Measurements from ENCODE around the gene NKTR.

NKTR gene

DNA sequence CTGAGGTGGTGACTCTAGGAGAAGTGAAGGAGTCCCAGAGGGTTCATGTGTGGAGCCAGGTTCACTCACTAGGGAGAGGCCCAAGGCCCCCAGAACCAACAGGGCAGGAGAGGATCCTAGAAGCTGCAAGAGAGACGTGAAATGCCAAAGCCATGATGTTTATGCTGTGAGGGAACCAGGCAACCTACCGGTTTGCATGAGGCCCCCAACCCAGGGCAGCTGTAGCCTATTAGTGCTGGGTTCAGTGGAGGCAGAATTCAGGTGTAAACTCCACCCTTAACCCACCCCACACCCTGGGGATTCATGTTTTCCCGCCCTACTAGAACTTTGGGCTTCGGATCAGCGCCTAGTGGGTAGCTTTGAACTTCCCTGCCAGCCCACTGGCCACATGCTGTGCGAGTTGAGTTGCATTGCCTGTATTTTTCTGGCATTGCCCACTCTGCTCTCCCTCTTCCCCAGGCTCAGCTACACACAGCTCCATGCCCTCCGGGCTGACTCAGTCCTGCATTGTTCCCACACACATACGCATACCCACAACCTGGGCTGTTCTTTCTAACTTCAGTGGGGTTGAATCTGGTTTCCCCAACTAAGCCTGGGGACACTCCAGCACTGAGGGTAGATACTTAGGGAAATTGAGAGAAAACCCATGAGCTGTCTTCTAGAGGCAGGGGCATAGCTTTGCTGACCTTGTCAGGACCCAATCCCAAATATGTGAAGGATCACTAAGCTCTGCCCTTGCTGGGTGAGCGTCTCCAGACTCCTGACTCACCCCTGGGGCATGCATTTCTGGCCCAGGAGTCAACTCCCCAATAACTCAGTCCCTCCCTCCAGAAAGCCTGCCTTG lies 51.0 kb downstream of the NKTR start:
- no peak for DNase-seq (ENCODE audit: low read depth)

DNA sequence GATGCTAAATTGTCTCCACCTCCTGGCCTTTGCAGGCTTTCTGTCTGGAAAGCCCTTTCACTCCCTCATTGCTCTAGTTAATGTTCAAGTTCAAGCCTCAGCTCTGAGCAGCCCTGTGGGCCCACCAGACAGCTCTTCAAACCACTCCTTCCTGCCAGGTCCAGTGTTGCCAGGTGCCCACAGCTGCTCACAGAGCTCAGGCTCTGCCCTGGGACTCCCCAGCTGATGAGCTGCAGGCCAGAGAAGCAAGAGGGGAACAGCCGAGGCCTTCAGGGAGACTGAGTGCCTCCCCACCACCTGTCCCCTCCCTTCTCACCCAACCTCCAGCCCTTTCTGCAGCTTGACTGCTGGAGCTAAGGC lies 51.7 kb downstream of the NKTR start:
- DNase-seq (ENCODE audit: low read depth), result no peak

DNA sequence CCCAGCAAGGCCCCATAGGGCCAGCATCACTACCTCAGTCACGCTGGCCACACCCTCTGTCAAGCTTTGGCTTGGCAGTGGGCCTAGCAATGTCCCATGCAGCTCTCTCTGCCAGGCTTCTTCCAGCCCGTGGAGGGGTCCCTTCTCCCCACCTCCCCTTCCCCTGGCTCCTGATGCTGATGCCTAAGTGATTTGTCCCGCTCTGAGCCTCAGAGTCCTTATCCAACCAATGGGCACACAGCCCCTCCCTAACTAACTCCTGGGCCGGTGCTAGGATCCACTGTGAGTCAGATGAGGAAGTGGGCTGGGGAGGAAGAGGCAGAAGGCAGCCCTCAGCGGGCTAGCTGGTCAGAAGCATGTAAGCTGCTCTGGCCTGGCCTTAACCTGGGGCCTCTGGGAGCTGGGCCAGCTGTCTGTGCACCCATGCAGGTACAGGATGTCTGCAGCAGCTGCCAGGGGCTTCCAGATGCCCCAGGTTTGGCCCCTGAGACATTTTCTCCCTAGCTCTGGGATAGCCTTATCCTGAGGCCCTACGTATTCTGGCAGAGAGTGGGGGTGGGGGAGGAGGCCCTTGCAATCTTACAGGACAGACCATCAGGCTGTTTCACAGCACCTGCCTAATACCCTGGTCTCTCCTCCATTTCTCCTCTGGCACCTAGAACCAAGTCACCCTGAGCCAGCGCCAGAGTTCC lies 52.3 kb downstream of the NKTR start:
- DNase-seq (ENCODE audit: low read depth), result no peak

DNA sequence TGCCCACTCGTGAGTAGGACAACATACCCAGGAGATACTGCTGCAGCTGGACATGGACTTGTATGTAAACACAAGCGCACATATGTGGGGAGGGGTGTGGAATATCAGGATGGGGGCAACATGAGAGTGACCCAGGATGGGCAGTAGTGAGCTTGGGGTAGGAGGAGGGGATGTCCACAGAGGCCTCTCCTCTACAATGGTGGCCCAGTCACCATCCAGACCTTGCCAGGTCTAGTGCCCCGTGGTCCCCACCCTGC lies 52.7 kb downstream of the NKTR start:
- no peak for DNase-seq (ENCODE audit: low read depth)

DNA sequence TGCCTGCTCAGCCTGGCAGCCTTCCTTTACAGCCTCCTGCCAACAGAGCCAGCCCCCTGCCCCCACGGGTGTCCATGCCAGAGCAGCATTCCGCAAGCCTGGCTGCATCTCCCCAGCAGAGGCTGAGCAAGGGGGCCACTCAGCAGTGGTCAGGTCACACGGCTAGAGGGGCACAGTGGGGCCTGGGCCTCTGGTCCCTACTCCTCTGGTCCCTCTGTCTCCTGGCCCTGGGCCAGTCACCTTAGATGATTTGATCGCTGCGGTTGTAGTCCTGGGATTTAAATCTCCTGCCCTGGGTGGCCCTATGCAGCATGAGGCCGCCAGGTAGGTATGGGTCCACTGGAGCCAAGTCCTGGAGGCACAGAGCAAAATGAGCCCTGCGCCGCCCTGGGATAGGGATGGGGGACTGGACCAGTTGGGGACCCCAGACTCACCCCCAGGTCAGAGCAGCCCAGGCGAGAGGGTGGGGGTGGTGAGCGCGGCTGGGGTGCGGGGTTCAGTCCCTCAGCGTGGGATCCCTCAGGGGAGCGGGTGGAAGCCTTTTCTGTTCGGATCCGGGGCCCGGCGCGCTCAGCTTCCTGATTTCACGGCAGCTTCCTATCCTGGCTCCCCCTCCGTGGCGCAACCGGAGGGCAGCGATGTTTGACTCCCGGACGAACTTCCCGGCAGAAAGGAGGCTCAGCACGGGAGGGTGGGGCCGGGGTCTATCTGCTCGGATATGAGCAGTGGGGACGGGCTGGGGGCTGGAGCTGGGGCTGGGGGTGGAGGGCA lies 53.3 kb downstream of the NKTR start, which contains the start of gene ZBTB47:
Gene ZBTB47, plus strand, starts transcription at position 138 of the 771 bp plus-strand sequence. CDS start 4,659 bp downstream, outside the sequence.
- no peak for DNase-seq (ENCODE audit: low read depth)

DNA sequence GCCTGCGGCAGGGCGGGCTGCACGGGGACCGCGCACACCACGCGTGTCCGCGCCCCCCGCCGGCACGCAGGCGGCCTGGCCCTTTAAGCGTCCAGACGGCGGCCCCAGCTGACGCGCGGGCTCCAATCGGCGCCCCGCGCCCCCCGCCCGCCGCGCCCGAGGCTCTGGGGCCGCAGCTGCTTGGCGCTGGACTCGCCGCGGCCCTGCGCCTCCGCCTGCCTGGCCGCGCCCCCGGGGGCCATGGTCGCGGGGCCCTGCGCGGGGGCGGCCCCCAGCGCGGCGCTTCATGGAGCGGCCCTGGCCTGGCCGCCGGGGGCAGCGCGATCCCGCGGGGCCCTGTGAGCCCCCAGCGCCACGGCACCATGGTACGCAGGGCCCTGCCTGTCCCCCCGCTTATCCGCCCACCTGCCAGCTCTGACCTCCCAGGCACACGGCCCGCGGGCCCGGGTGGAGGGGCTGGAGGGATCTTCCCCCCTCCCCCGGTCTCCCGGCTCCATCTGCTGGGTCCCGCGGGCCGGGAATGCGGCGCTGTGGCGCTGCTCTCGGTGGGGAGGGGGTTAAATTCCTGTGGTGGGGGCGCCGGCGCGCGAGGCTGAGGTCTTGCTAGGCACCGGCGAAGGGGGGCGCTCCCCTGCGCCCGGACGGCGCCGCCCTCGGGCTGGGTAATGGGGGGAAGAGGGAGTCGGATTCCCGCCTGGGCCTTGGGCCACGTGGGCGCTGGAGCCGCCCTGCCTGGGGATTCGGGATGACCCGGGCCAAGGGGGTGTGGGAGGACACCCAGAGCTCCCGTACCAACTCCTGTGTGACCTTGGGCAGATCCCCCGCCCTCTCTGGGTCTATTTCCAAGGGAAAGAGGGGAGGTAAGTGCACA lies 54.1 kb downstream of the NKTR start:
- no peak for DNase-seq (ENCODE audit: low read depth)

DNA sequence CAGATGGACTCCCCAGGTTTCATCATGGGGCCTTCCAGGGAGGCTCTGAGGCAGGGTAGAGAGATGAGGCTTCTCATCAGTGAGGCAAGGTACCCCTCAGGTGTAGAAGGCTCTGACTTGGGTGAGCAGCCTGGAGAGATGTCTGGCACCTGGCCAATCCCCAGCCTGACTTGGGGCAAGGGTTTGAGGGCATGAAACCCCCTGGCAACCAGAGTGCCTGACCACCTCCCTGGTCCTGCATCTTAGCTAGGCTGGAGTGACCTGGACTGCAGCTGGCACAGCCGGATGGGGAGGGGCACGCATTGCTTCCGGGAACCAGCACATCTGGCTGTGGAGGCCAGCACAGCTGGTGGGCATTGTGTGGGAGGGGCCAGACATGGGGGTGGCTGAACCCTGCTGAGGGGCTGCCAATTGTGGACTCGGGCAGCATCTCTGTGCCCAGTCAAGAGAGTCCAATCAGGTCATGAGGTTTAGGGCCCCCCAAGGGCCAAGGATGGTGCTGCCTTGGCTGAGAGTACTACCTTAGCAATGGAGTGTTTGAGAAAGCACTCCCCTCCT lies 54.9 kb downstream of the NKTR start:
- DNase-seq (ENCODE audit: low read depth), result no peak

DNA sequence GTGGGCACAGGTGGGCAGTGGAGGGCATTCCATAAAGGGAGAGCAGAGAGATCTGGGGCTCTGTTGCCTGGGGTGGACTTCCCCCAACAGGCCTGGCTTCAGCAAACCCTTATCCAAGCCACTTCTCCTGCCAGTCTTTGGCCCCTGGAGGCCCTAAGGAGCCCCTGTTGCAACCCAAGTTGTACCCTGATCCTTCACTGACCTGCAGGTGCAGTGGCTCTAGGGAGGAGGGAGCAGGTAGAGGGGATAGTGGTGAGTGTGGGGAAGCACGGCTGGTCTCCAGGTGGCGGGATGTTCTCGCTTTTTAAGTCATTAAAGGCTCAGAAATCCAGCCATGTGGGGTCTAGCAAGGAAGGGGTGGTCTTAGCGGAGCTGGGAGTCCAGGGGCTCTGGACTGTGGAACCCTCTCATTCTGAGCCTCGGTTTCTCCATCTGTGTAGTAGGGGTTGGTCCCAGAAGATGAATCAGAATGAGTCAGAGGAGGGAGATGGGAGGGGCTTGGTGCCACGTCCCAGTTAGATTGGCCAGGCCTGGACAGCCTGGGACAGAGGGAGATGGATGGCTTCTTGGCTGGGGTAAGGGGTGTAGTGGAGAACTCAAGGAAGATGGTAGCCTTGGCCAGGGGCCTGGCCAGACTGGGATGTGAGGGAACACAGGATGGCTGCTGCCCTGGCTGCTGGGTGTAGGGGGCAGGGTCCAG lies 55.6 kb downstream of the NKTR start:
- no peak for DNase-seq (ENCODE audit: low read depth)

DNA sequence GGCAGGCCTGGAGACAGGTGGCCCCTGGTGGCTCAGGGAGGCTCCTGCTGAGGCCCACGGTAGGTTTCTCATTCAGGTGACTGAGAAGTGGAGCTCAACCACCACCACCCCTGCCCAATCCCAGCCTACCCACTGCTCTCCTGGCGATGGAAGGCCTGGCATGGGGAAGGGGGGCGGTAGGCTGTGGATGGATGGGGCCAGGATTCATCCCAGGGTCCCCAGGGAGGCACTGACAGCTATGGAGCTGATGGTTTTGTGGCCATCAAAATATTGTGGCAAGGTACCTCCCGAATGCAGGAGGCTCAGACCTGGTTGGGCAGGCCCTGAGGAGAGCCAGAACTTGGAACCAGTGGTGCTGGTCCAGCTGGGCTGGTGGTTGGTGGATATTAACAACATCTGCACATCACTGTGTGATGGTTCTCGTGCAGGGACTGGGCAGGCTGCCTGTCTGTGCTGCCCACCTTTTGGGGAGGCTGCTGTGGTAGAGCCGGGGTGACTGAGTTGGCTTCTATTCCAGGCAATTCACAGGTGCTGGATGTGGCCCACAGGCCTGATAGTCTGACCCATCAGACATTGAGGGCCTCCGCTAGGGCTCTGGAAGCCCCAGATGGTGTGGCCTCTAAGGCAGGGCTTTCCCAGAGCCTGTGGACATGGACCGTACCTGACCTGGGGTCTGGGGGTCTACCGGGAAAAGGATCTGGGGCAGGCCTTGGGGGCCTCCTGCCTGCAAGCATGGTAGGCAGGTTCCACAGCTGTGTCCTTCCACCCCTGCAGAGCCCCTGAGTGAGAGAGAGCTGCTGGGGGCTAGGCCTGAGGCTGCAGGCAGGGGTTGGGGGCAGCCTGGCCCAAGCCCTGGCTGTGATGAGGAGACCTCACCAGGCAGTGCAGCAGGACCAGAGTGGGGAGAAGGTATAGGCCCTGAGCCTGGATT lies 56.5 kb downstream of the NKTR start:
- DNase-seq (ENCODE audit: low read depth), result no peak

DNA sequence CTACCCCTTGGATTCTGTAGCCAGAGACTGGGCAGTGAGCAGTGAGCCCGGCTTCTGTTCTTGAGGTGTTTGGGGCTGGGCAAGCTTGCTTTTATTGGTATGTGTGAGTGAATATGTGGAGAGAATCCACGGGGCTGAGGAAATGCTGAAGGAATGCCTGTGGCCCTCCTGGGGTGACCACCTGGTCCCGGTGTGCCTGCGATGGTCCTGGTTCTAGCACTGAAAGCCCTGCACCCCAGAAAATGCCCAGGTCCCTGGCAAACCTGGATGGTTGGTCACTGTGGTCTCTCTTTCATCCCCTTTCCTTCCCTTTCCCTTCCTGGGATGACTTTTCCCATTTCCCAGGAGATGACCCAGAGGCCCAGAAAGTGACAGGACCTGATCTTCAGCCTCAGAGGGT lies 57.2 kb downstream of the NKTR start:
- no peak for DNase-seq (ENCODE audit: low read depth)

DNA sequence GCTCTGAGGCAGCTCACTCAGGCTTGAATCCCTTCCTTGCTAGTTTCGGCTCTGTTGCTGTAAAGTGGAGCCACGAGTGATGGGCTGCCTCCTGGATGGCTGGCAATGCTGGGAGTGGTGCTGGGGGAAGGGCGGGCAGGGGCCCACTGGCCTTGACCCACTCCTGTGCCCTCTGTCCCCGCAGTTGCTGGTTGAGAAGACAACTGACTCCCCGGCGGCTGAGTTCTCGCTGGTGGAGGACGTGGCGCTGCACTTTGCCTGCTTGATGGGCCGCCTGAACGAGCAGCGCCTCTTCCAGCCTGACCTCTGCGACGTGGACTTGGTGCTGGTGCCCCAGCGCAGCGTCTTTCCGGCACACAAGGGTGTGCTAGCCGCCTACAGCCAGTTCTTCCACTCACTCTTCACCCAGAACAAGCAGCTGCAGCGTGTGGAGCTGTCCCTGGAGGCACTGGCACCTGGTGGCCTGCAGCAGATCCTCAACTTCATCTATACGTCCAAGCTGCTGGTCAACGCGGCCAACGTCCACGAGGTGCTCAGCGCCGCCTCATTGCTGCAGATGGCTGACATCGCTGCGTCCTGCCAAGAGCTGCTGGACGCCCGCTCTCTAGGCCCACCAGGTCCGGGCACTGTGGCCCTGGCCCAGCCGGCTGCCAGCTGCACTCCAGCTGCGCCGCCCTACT lies 57.7 kb downstream of the NKTR start:
- no peak for DNase-seq (ENCODE audit: low read depth)

DNA sequence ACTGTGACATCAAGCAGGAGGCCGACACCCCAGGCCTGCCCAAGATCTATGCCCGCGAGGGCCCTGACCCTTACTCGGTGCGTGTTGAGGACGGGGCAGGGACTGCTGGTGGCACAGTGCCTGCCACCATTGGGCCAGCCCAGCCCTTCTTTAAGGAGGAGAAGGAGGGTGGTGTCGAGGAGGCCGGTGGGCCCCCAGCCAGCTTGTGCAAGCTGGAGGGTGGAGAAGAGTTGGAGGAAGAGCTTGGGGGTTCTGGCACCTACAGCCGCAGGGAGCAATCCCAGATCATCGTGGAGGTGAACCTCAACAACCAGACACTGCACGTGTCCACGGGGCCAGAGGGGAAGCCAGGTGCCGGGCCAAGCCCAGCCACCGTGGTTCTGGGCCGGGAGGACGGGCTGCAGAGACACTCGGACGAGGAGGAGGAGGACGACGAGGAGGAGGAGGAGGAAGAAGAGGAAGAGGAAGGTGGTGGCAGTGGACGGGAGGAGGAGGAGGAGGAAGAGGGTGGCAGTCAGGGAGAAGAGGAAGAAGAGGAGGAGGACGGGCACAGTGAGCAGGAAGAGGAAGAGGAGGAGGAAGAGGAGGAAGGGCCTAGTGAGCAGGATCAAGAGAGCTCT lies 58.4 kb downstream of the NKTR start:
- no peak for DNase-seq (ENCODE audit: low read depth)

DNA sequence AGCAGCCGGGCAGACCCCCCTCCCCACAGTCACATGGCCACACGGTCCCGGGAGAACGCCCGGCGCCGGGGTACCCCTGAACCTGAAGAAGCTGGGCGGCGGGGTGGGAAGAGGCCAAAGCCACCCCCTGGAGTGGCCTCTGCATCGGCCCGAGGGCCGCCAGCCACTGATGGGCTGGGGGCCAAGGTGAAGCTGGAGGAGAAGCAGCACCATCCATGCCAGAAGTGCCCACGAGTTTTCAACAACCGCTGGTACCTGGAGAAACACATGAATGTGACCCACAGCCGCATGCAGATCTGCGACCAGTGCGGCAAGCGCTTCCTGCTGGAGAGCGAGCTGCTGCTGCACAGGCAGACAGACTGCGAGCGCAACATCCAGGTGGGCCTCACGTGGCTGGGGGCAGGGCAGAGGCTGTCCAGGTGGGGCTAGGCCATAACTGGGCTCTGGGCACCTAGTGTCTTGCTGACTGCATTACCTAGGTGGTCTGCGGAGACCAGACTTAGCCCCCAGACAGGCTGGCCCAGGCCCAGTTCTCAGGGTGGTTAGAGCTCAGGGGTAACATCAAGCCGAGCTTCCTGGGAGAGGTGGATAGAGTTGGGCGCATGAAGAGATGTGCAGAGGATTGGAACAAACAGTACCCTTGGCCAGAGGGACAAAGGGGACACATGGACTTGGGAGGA lies 59.1 kb downstream of the NKTR start:
- no peak for DNase-seq (ENCODE audit: low read depth)

DNA sequence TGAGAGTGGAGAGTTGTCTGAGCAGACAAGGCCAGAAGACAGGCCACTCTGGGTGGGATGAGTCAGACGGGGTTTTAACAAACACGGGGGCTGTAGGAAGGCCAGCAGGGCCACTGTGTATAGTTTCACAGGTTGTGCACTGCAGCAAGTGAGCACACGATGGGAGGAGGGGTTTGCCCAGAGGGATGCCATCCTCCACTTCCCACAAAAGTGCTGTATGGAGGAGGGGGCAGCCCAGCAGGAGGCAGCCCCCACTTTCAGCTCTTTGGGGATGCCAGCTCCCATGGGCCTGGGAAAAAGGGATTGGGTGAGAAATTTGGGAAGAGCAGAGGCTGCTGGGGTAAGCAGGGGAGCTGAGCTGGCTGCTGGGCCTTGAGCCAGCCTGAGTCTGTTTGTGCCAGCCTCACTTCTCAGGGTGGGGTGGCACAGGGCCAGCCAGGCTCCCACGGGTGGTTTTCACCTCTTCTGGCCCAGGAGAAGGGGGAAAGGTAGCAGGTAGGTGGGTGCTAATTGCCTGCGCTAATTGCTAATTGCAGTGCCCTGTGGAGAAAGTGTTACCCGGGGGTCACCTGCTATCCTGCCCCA lies 59.7 kb downstream of the NKTR start:
- DNase-seq (ENCODE audit: low read depth), result no peak

DNA sequence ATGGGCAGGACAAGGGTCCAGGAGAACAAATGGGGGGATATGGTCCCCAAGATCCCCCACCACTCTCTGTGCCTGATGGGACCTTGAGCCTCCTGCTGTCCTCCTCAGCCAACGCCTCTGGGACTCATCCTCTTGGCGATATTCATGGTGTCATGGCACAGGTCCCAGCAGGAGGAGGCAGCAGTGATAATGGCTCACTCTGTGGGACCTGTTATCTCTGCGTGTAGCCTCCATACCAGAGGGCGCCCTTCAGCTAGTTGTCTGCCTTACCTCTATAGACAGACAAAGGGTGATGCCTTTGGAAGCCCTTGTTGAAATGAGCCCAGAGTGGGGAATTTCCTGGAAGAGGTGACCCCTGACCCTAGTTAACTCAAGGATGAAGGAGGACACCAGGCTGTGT lies 60.4 kb downstream of the NKTR start:
- no peak for DNase-seq (ENCODE audit: low read depth)

DNA sequence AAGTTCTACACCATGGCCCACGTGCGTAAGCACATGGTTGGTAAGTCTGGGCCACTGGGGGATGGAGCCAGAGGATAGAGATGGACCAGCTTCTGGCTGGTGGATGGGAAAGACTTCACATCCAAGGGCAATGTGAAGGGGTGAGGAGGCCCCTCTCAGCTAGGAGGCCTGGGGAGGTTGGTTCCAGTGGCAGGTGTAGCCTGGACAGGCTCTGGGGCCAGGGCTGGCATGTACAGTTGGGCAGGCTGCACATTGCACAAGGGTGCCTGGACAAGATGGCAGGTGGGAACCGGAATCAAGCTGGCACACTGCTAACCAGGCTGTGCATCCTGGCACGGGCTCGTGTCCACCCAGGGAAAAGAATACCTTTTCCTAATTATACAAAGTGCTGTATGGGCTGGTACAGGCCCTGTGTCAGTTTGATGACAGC lies 61.1 kb downstream of the NKTR start:
- no peak for DNase-seq (ENCODE audit: low read depth)

DNA sequence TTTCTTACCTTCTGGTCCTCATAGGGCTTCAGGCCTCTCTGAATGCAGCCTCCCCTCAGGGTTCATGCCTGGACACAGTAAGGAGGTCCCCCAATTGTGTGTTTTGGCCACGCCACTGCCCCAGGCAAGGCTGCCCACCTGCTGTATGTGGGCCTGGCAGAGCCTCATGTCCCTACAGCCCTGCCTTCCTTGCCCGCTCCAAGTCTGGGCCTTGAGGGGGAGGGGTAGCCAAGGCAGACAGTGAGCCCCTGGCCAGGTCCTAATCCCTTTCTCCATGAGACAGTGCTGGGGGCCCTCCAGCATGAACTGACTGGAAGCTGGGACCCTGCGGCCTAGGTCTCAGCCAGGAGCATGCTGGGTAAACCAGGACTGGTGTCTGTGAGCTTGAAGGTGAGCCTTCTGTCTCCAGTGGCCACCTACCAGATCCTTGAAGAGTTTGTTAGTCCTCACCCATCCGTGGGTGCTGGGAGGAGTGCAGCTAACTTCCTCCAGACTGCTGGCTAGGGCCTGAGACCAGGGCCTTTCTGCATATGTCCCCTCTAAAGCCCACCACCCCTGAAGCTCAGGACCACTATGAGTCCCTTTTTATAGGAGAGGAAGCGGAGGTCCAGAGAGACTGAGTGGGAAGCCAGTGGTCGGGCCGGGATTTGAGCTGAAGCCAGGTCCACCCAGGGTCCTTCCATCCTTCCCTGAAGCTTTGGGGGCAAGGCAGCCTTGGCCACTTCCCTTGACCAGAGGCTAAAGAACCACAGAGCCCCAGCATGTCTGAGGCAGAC lies 61.7 kb downstream of the NKTR start:
- no peak for DNase-seq (ENCODE audit: low read depth)

Data from stimulated activated CD8-positive, alpha-beta memory T cell treated with anti-CD3 and anti-CD28 coated beads, Interleukin-7, amount 100 ng/mL, for 24 hours (primary cell).